Activated CD4-positive, alpha-beta T cell treated with anti-CD3 and anti-CD28 coated beads, Interleukin-2, amount 10 ng/mL, durations not matched to agents 24 days and 14 days (primary cell): ENCODE results near the gene SPINT2. TPM values are rescaled to one million over a fixed set of nuclear protein-coding genes. Genes with fewer than 3 reads are reported as not detected.

Experiments
- DNase-seq: peaks from one replicate; pipeline ENCODE4 v3.0.0; 2022
- H3K27ac Mint-ChIP-seq: one replicate; pipeline ENCODE4 v1.8.0; 2022; ENCODE audit warnings: mild to moderate bottlenecking, mixed read lengths
- H3K27me3 Mint-ChIP-seq: one replicate; pipeline ENCODE4 v1.8.0; 2022; ENCODE audit warnings: mixed read lengths
- H3K36me3 Mint-ChIP-seq: one replicate; pipeline ENCODE4 v1.8.0; 2022; ENCODE audit warnings: low read depth, mild to moderate bottlenecking, mixed read lengths
- H3K4me1 Mint-ChIP-seq: one replicate; pipeline ENCODE4 v1.8.0; 2021; ENCODE audit warnings: mixed read lengths
- H3K4me3 Mint-ChIP-seq: one replicate; pipeline ENCODE4 v1.8.0; 2022; ENCODE audit warnings: mild to moderate bottlenecking, moderate library complexity, mixed read lengths
- H3K9me3 Mint-ChIP-seq: one replicate; pipeline ENCODE4 v1.8.0; 2021; ENCODE audit warnings: mixed read lengths
- intact Hi-C: fragments of 100-400 bp; cut with micrococcal nuclease; formaldehyde crosslinking; loops from one replicate; pipeline ENCODE4 v1.15.1; 2023
- total RNA-seq: library from RNA; stranded (reverse); gene quantifications from 2 replicates; pipeline ENCODE4 v1.2.3, GENCODE V29; 2022

SPINT2 gene
- total RNA-seq, 1 donor from 2014 or later: 70.7 TPM

DNA sequence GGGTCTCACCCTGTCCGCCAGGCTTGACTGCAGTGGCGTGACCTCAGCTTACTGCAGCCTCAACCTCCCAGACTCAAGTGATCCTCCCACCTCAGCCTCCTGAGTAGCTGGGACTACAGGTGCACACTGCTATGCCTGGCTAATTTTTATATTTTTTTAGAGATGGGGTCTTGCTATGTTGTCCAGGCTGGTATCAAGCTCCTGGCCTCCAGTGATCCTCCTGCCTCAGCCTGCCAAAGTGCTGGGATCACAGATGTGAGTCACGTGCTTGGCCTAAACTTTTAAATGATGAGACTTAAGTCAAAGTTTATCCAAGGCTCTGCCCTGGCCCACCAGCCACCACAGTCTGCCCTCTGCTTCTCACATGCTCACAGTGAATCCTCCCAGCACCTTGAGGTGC, 41.9 kb downstream of the SPINT2 start:
- peaks cover 3% of the 10 kb centered on the region for H3K4me1 Mint-ChIP-seq

DNA sequence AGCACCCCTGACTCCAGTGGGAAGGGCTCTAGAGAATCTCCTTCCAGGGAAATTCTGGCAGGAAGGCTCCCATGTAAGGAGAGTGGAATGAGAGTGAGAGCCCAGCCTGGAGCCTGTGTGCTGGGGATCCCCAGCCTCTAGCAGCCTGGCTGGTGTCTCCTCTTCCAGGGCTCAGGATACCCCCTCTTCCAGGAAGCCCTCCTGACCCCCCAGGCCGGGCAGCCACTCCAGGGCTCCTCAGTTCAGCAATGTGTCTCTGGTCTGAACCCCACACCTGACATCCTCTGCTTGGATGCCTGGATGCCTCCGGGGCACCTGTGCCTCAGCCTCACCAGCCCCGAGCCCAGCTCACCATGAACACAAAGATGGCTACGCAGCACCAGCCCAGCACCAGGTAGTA, 42.7 kb downstream of the SPINT2 start:
- peaks cover 3% of the 10 kb centered on the region for H3K4me1 Mint-ChIP-seq
- H3K9me3 Mint-ChIP-seq: peaks cover 8% of the 10 kb centered on the region
- H3K4me3 Mint-ChIP-seq: no peak overlapping the region
- no peaks in the 10 kb centered on the region for H3K27me3 Mint-ChIP-seq
- no peak overlapping the region for H3K27ac Mint-ChIP-seq
- no peak for DNase-seq
- intact Hi-C loops: no loop called here
- H3K36me3 Mint-ChIP-seq: peaks cover 24% of the 10 kb centered on the region

More for the DNA sequence above, 41.9 kb downstream of the SPINT2 start:
- H3K27me3 Mint-ChIP-seq: no peaks in the 10 kb centered on the region
- DNase-seq: no peak
- intact Hi-C loops: no loop called here
- peaks cover 8% of the 10 kb centered on the region for H3K9me3 Mint-ChIP-seq
- no peak overlapping the region for H3K27ac Mint-ChIP-seq
- H3K36me3 Mint-ChIP-seq: peaks cover 23% of the 10 kb centered on the region
- H3K4me3 Mint-ChIP-seq: no peak overlapping the region

GRCh38 chr19:38307597-38307996, 43.2 kb downstream of the SPINT2 start:
- Mint-ChIP-seq H3K9me3 (peaks cover 8% of the 10 kb centered on the region), H3K36me3 (peaks cover 25% of the 10 kb centered on the region), H3K27me3 (no peaks in the 10 kb centered on the region), H3K27ac (no peak overlapping the region), H3K4me1 (peaks cover 7% of the 10 kb centered on the region), H3K4me3 (no peak overlapping the region)
- intact Hi-C loops: no loop called here
- no peak for DNase-seq

DNA sequence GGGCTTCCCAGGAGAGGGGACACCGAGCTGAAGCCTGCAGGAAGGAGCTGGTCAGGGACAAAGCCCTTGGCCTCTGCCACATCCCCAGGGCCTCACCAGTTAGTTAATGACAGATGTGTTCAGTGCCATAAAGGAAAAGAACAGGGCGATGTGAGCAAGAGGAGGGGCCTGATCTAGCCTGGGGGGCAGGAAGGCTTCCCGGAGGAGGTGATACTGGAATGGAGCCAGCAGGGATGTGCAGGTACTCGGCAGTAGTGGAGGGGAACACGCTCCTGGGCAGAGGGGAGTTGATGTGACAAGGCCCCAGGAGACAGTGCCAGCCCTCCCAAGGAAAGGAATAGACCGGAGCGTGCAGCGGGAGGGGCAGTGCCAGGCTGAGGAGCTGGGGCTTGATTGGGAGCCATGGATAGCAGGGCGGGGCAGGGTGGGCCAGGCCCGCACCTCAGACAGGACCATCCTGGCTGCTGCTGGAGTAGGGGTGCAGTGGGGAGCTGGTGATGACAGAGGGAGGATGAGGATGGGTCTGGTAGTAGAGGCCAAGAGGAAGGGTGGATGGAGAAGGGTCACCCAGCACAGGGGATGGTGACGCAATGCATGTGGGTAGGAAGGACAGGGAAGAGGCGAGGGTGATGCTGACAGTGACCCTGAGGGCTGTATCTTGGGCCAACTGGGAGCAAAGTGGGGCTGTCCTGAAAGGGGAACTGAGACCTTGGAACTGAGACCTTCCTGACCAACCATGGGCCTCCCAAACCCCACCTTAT, 43.8 kb downstream of the SPINT2 start:
- H3K4me3 Mint-ChIP-seq: no peak overlapping the region
- peaks cover 8% of the 10 kb centered on the region for H3K9me3 Mint-ChIP-seq
- H3K4me1 Mint-ChIP-seq: peaks cover 10% of the 10 kb centered on the region
- no peak for DNase-seq
- H3K27ac Mint-ChIP-seq: no peak overlapping the region
- peaks cover 25% of the 10 kb centered on the region for H3K36me3 Mint-ChIP-seq
- H3K27me3 Mint-ChIP-seq: no peaks in the 10 kb centered on the region
- intact Hi-C loops: no loop called here

DNA sequence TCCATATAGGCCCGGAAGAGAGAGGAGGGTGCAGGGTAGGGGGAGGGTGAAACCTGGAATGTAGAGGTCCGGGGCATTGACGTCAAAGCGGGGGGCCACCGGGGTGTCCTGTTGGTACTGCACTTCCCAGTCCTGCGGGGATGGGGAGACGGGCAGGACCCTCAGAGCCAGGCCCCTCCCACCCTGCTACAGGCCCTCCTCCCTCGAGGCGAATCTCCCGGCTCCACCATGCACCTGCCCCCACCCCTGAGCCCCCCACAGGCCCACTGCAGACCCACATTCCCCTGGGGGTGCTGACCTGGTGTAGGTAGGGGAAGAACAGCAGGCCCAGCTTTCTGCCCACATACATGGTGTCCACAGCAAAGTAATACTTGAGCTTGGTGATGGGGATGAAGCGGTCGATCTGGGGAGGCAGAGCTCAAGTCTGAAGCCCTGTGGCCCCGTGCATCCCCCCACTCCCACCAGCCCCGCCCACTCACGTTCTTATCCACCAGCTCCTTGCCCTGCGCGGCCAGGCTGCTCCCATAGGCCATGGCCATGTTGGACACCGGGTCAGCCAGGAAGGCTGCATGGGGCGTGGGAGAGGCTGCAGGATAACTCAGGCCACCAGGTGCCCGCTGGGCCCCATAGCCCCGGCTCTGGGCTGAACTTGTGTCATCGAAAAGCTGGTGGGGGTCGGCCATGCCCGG, 44.7 kb downstream of the SPINT2 start:
- Mint-ChIP-seq H3K27me3 (no peaks in the 10 kb centered on the region), H3K4me1 (peaks cover 15% of the 10 kb centered on the region), H3K4me3 (no peak overlapping the region), H3K27ac (no peak overlapping the region), H3K36me3 (peaks cover 30% of the 10 kb centered on the region), H3K9me3 (peaks cover 8% of the 10 kb centered on the region)
- DNase-seq: no peak
- intact Hi-C loops: no loop called here

DNA sequence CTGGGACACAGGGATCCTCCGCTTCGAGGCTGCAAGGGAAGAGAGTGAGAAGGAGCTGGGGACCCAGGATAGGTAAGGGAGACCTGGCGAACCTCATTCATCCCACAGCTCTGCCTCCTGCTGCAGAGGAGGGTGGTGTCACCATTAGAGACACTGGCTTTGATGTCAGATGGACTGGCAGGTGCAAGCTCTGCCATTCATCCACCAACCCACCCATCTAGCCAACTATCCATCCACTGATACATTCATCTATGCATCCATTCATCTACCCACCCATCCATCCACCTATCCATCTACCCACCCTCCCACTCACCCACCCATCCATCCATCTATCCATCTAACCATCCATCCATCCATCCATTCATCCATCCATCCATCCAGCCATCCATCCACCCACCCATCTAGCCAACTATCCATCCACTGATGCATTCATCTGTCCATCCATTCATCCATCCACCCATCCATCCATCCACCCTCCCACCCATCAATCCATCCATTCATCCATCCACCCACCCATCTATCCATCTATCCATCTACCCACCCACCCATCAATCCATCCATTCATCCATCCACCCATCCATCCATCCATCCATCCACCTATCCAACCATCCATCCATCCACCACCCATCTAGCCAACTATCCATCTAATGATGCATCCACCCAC, 45.4 kb downstream of the SPINT2 start:
- Mint-ChIP-seq H3K36me3 (peaks cover 29% of the 10 kb centered on the region), H3K9me3 (peaks cover 8% of the 10 kb centered on the region), H3K27ac (no peak overlapping the region), H3K4me1 (peaks cover 17% of the 10 kb centered on the region), H3K27me3 (no peaks in the 10 kb centered on the region), H3K4me3 (no peak overlapping the region)
- DNase-seq: no peak
- intact Hi-C loops: no loop called here

DNA sequence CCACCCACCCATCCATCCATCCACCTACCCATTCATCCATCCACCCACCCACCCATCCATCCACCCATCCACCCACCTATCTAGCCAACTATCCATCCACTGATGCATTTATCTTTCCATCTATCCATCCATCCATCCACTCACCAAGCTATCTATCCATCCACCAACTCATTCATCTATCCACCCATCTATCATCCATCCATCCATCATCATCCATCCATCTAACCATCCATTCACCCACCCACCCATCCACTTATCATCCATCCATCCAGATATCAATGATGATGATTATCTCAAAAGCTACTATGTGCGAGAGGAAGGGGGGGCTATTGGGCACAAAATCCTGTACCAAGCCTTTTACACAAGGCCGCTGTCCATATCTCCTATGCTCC, 45.9 kb downstream of the SPINT2 start:
- H3K4me1 Mint-ChIP-seq: peaks cover 18% of the 10 kb centered on the region
- H3K27ac Mint-ChIP-seq: no peak overlapping the region
- intact Hi-C loops: no loop called here

GRCh38 chr19:38310986-38311385, 46.6 kb downstream of the SPINT2 start:
- H3K27me3 Mint-ChIP-seq: no peaks in the 10 kb centered on the region
- intact Hi-C loops: no loop called here
- H3K36me3 Mint-ChIP-seq: peaks cover 30% of the 10 kb centered on the region
- no peak for DNase-seq
- H3K4me1 Mint-ChIP-seq: peaks cover 18% of the 10 kb centered on the region
- H3K9me3 Mint-ChIP-seq: peaks cover 8% of the 10 kb centered on the region
- peak overlapping the region; percentile 5 for H3K27ac Mint-ChIP-seq
- no peak overlapping the region for H3K4me3 Mint-ChIP-seq

More for the DNA sequence above, 45.9 kb downstream of the SPINT2 start:
- H3K9me3 Mint-ChIP-seq: peaks cover 8% of the 10 kb centered on the region
- H3K4me3 Mint-ChIP-seq: no peak overlapping the region
- peaks cover 30% of the 10 kb centered on the region for H3K36me3 Mint-ChIP-seq
- H3K27me3 Mint-ChIP-seq: no peaks in the 10 kb centered on the region
- DNase-seq: no peak

GRCh38 chr19:38315657-38316476, 51.5 kb downstream of the SPINT2 start, which contains the start of gene YIF1B:
YIF1B (minus strand) TSS chr19:38315947; CDS start chr19:38315917, 30 bp downstream.
- DNase-seq: peak; percentile 98
- peak within 1 kb of the TSS; percentile 94 for H3K27ac Mint-ChIP-seq

GRCh38 chr19:38316477-38317067, 52.2 kb downstream of the SPINT2 start:
- H3K4me1 Mint-ChIP-seq: peaks cover 53% of the 10 kb centered on the region
- peak overlapping the region; percentile 89 for H3K4me3 Mint-ChIP-seq
- peaks cover 8% of the 10 kb centered on the region for H3K36me3 Mint-ChIP-seq
- no peak for DNase-seq
- H3K9me3 Mint-ChIP-seq: no peaks in the 10 kb centered on the region
- H3K27ac Mint-ChIP-seq: peak overlapping the region; percentile 91
- intact Hi-C loops: loop anchor here (1.0 to 5.0 kb wide), 6 partner anchors 20 to 409 kb away; partner anchors contain the start of genes PSMD8, SIPA1L3 and SPINT2
- H3K27me3 Mint-ChIP-seq: no peaks in the 10 kb centered on the region

More at GRCh38 chr19:38315657-38316476, 51.5 kb downstream of the SPINT2 start, which contains the start of gene YIF1B:
- Mint-ChIP-seq H3K4me3 (peak within 1 kb of the TSS; percentile 89), H3K4me1 (peaks cover 47% of the 10 kb centered on the region), H3K36me3 (peaks cover 10% of the 10 kb centered on the region), H3K9me3 (no peaks in the 10 kb centered on the region), H3K27me3 (no peaks in the 10 kb centered on the region)
- intact Hi-C loops: loop anchor here (1.0 to 5.0 kb wide), 6 partner anchors 20 to 409 kb away; partner anchors contain the start of genes PSMD8, SIPA1L3 and SPINT2

- H3K9me3 Mint-ChIP-seq: no peaks in the 10 kb centered on the region
Observed at GRCh38 chr19:38317104-38317612, 52.8 kb downstream of the SPINT2 start.

GRCh38 chr19:38318660-38319059, 54.3 kb downstream of the SPINT2 start:
- Mint-ChIP-seq H3K36me3 (peaks cover 11% of the 10 kb centered on the region), H3K27me3 (no peaks in the 10 kb centered on the region), H3K9me3 (no peaks in the 10 kb centered on the region), H3K27ac (no peak overlapping the region), H3K4me3 (peak overlapping the region; percentile 89), H3K4me1 (peaks cover 51% of the 10 kb centered on the region)
- DNase-seq: no peak
- intact Hi-C loops: loop anchor here (5.0 kb wide), 1 partner anchor 76 kb away; no protein-coding TSS in a partner anchor

More at GRCh38 chr19:38317104-38317612, 52.8 kb downstream of the SPINT2 start:
- H3K4me1 Mint-ChIP-seq: peaks cover 58% of the 10 kb centered on the region
- peak overlapping the region; percentile 89 for H3K4me3 Mint-ChIP-seq
- no peaks in the 10 kb centered on the region for H3K27me3 Mint-ChIP-seq
- peaks cover 10% of the 10 kb centered on the region for H3K36me3 Mint-ChIP-seq
- H3K27ac Mint-ChIP-seq: peak overlapping the region; percentile 91
- intact Hi-C loops: loop anchor here (2.0 to 5.0 kb wide), 2 partner anchors 52 to 75 kb away; partner anchors contain the start of gene SPINT2
- peak; percentile 85 for DNase-seq
